Mammary epithelial cell (primary cell): ENCODE results near the gene ILK.

Source experiments
- EZH2 ChIP-seq: IDR thresholded peaks from 2 replicates; pipeline ENCODE4 v1.6.1; 2012; ENCODE audit warnings: low read length, inconsistent platforms, borderline replicate concordance
- TF ChIP-seq, protein P1 (sequence below), 2 donors: IDR thresholded peaks in 1 of 2; conservative IDR thresholded peaks in 1 of 2; 2 replicates each; pipeline ENCODE4 v1.5.1; 2011 to 2012; ENCODE audit warnings: inconsistent platforms in 2 of 2, low read length in 2 of 2, mild to moderate bottlenecking in 2 of 2, control low read depth in 1 of 2, low read depth in 1 of 2; ENCODE audit not compliant: insufficient read depth in 1 of 2; ENCODE audit errors: extremely low read depth in 1 of 2

- TF ChIP-seq, protein P1, sequence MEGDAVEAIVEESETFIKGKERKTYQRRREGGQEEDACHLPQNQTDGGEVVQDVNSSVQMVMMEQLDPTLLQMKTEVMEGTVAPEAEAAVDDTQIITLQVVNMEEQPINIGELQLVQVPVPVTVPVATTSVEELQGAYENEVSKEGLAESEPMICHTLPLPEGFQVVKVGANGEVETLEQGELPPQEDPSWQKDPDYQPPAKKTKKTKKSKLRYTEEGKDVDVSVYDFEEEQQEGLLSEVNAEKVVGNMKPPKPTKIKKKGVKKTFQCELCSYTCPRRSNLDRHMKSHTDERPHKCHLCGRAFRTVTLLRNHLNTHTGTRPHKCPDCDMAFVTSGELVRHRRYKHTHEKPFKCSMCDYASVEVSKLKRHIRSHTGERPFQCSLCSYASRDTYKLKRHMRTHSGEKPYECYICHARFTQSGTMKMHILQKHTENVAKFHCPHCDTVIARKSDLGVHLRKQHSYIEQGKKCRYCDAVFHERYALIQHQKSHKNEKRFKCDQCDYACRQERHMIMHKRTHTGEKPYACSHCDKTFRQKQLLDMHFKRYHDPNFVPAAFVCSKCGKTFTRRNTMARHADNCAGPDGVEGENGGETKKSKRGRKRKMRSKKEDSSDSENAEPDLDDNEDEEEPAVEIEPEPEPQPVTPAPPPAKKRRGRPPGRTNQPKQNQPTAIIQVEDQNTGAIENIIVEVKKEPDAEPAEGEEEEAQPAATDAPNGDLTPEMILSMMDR (conservative IDR thresholded peaks at IDR 0.05 in 1 of 2, IDR thresholded peaks at IDR 0.05 in 1 of 2; ENCODE audit: extremely low read depth in 1 of 2, insufficient read depth in 1 of 2, low read depth in 1 of 2, low read length in 2 of 2) = no peak
- no peak for TF ChIP-seq EZH2
These were observed 7.2 kb upstream of the ILK start for GRCh38 chr11:6596239-6596877.
